HL-60 (cell line): ENCODE measurements around the gene CLCNKA.

Experiments used
- DNase-seq, 2 experiments: peaks; one replicate each; pipeline ENCODE4 v3.0.0-alpha.2; 2010 to 2020; ENCODE audit warnings: low read depth in 1 of 2, low spot score in 1 of 2
- H3K27ac ChIP-seq: fragments of 250-450 bp; sonication (Bioruptor Pico); replicated peaks from 2 replicates; pipeline ENCODE4 v1.5.1; 2020; ENCODE audit warnings: mild to moderate bottlenecking, moderate library complexity
- H3K27me3 ChIP-seq: fragments of 250-450 bp; sonication (Bioruptor Pico); 2 replicates; pipeline ENCODE4 v1.5.1; 2021; ENCODE audit warnings: mild to moderate bottlenecking, moderate library complexity; ENCODE audit not compliant: insufficient read depth, poor library complexity, severe bottlenecking
- H3K4me3 ChIP-seq: replicated peaks from 2 replicates; pipeline ENCODE4 v1.5.1; 2011; ENCODE audit warnings: mild to moderate bottlenecking, control low read depth, low read length; ENCODE audit not compliant: insufficient read depth
- CTCF ChIP-seq: IDR thresholded peaks from one replicate; pipeline ENCODE4 v1.5.1; 2011; ENCODE audit warnings: low read length, control low read depth, inconsistent platforms; ENCODE audit not compliant: insufficient read depth
- GABPA ChIP-seq: IDR thresholded peaks from 2 replicates; pipeline ENCODE4 v1.6.1; 2012; ENCODE audit warnings: low read depth
- POLR2AphosphoS5 ChIP-seq: IDR thresholded peaks from 2 replicates; pipeline ENCODE4 v1.6.1; 2012; ENCODE audit warnings: low read depth
- REST ChIP-seq: IDR thresholded peaks from 2 replicates; pipeline ENCODE4 v1.6.1; 2012; ENCODE audit warnings: low read depth; ENCODE audit not compliant: insufficient replicate concordance
- SPI1 ChIP-seq: IDR thresholded peaks from 2 replicates; pipeline ENCODE4 v1.6.1; 2012; ENCODE audit warnings: low read depth, mild to moderate bottlenecking, borderline replicate concordance

The CLCNKA gene

GRCh38 chr1:16068356-16069270, 46.8 kb downstream of the CLCNKA start:
- Histone ChIP-seq H3K4me3 (no peak overlapping the region), H3K27me3 (peaks cover 55% of the 10 kb centered on the region)
- no peak for DNase-seq

GRCh38 chr1:16070640-16071355, 49.0 kb downstream of the CLCNKA start:
- Histone ChIP-seq H3K4me3 (no peak overlapping the region), H3K27me3 (peaks cover 47% of the 10 kb centered on the region), H3K27ac (no peak overlapping the region)
- no peak for TF ChIP-seq GABPA
- TF ChIP-seq POLR2AphosphoS5, result no peak
- no peak for TF ChIP-seq CTCF
- TF ChIP-seq SPI1, result no peak
- TF ChIP-seq REST, result no peak
- no peak for DNase-seq

More at GRCh38 chr1:16068356-16069270, 46.8 kb downstream of the CLCNKA start:
- no peak overlapping the region for H3K27ac ChIP-seq
- TF ChIP-seq POLR2AphosphoS5, result no peak
- TF ChIP-seq GABPA, result no peak
- no peak for TF ChIP-seq REST
- no peak for TF ChIP-seq SPI1
- no peak for TF ChIP-seq CTCF

GRCh38 chr1:16071614-16072013, 49.8 kb downstream of the CLCNKA start:
- H3K27ac ChIP-seq, result no peak overlapping the region
- no peak for DNase-seq
- TF ChIP-seq GABPA, result no peak
- no peak for TF ChIP-seq REST
- TF ChIP-seq CTCF, result no peak
- TF ChIP-seq POLR2AphosphoS5, result no peak
- no peak for TF ChIP-seq SPI1

More at GRCh38 chr1:16071614-16072013, 49.8 kb downstream of the CLCNKA start:
- Histone ChIP-seq H3K4me3 (no peak overlapping the region), H3K27me3 (peaks cover 47% of the 10 kb centered on the region)
